ENCODE measurements around the gene ASB11. TPM values are rescaled to one million over a fixed set of nuclear protein-coding genes. Genes with fewer than 3 reads are reported as not detected.

The ASB11 gene
- total RNA-seq, 1 experiment from 2014 or later = not detected

- Histone ChIP-seq H3K4me3 (no peak overlapping the region), H3K27me3 (no peaks in the 10 kb centered on the region), H3K4me1 (no peaks in the 10 kb centered on the region), H3K27ac (no peak overlapping the region), H3K9me3 (replicated peaks) (no peaks in the 10 kb centered on the region), H3K36me3 (no peaks in the 10 kb centered on the region)
- no peak for DNase-seq
Observed at GRCh38 chrX:15233416-15234015, 81.9 kb downstream of the ASB11 start.

Other genes starting within 250 kb of the ASB11 start
- 8.2 and 9.4 TPM in 2 replicates for gene ASB9, start 45.6 kb downstream of the ASB11 start, total RNA-seq (2014; rRNA removed; shearing (Covaris generic))
- 38.8 and 43.0 TPM in 2 replicates for gene PIGA, start 19.9 kb upstream of the ASB11 start, total RNA-seq (2014; rRNA removed; shearing (Covaris generic))
- 0.14 TPM in 1 of 2 replicates, not detected in the other for gene VEGFD, start 68.8 kb upstream of the ASB11 start, total RNA-seq (2014; rRNA removed; shearing (Covaris generic))
- 4.6 and 4.9 TPM in 2 replicates for gene PIR, start 177.7 kb upstream of the ASB11 start, total RNA-seq (2014; rRNA removed; shearing (Covaris generic))
- 0.05 and 0.08 TPM in 2 replicates for gene BMX, start 185.2 kb upstream of the ASB11 start, total RNA-seq (2014; rRNA removed; shearing (Covaris generic))

Data from SJCRH30 (cell line).